Lower lobe of right lung (tissue), 2 donors: Measurements from ENCODE around the gene TMEM108. TPM values are rescaled to one million over a fixed set of nuclear protein-coding genes. Genes with fewer than 3 reads are reported as not detected.

Experiments used
- ATAC-seq, 2 donors: fragments of 200-7000 bp; cut with Tn5 transposase; one replicate each; pipeline ENCODE4 v1.9.1; 2020 to 2022; ENCODE audit warnings: mild to moderate bottlenecking in 2 of 2, moderate library complexity in 2 of 2
- DNase-seq: peaks from one replicate; pipeline ENCODE4 v3.0.0-alpha.2; 2020
- H3K27ac ChIP-seq: fragments of 200-600 bp; one replicate; pipeline ENCODE4 v1.8.0; 2022
- H3K27me3 ChIP-seq: fragments of 200-600 bp; one replicate; pipeline ENCODE4 v1.8.0; 2022; ENCODE audit warnings: low read depth
- H3K36me3 ChIP-seq: fragments of 200-600 bp; one replicate; pipeline ENCODE4 v1.8.0; 2022; ENCODE audit warnings: mild to moderate bottlenecking
- H3K4me1 ChIP-seq: fragments of 200-600 bp; one replicate; pipeline ENCODE4 v1.8.0; 2022
- H3K4me3 ChIP-seq: fragments of 200-600 bp; one replicate; pipeline ENCODE4 v1.8.0; 2022; ENCODE audit warnings: mild to moderate bottlenecking
- H3K9me3 ChIP-seq: fragments of 200-600 bp; one replicate; pipeline ENCODE4 v1.8.0; 2022
- CTCF ChIP-seq: fragments of 200-600 bp; IDR thresholded peaks from one replicate; pipeline ENCODE4 v1.8.0; 2022; ENCODE audit warnings: antibody characterized with exemption, mild to moderate bottlenecking
- intact Hi-C: fragments of 100-400 bp; cut with DNase I; formaldehyde crosslinking; loops from one replicate; pipeline ENCODE4 v1.11.0; 2022
- total RNA-seq: library from RNA; stranded (reverse); fragmentation: NEBNext Ultra II Directional; extraction: Animal tissue kit (Norgen Biotek cat#: 25700); gene quantifications from one replicate; pipeline ENCODE4 v1.2.1, GENCODE V29; 2021
- donor health status: DM: no; HTN: yes; CAD: no; lungs with severe emphysema.

Gene TMEM108
- total RNA-seq, 1 donor from 2014 or later, result 18.5 TPM

DNA sequence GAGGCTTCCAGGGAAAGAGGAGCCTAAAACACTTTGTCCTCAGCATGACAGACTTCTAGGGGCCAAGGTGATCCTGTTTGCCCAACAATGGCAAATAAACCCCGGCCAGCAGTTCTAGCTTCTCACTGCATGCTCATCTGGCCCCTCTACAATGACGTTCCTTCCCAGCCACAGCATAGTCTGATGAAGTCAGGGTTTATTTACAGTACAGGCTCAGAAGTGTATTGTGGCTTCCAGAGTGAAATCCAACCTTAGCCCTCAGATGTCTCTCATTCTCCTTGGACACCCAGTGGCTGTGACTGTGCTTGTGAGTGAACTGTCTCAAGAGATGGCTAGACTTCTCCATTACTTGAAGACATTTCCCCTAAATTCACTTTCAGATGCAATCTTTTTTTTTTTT is 402.5 kb downstream of the TMEM108 start:
- Histone ChIP-seq H3K4me3 (no peak overlapping the region), H3K4me1 (peaks cover 15% of the 10 kb centered on the region), H3K27ac (no peak overlapping the region), H3K27me3 (no peaks in the 10 kb centered on the region), H3K9me3 (no peaks in the 10 kb centered on the region), H3K36me3 (no peaks in the 10 kb centered on the region)
- DNase-seq, result no peak
- intact Hi-C loops, result no loop called here
- no peak for ATAC-seq
- no peak for TF ChIP-seq CTCF

- Histone ChIP-seq H3K4me3 (no peak overlapping the region), H3K4me1 (peaks cover 15% of the 10 kb centered on the region), H3K36me3 (no peaks in the 10 kb centered on the region), H3K27me3 (no peaks in the 10 kb centered on the region), H3K9me3 (no peaks in the 10 kb centered on the region), H3K27ac (no peak overlapping the region)
- DNase-seq, result no peak
- no peak for TF ChIP-seq CTCF
- no peak for ATAC-seq
- intact Hi-C loops, result no loop called here
Observed at GRCh38 chr3:133441867-133442270, 403.7 kb downstream of the TMEM108 start.

DNA sequence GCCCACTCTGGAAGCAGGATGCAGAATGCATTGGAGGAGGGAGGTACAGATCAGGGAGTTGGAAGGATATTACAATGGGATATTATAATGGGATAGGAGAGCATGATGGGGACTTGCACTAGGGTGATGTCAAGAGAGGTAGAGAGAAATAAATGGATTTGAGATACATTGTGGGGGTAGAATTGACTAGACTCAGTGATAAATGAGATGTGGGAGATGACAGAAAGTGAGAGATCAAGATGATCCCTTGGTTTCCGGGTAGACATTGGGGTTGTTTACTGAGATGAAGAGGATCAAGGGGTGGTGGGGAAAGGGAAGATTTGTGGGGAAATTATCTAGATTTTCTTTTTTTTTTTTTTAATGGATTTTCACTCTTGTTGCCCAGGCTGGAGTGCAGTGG is 404.3 kb downstream of the TMEM108 start:
- ATAC-seq, result no peak
- no peak overlapping the region for H3K27ac ChIP-seq
- no peak for TF ChIP-seq CTCF
- no peaks in the 10 kb centered on the region for H3K9me3 ChIP-seq
- intact Hi-C loops, result no loop called here
- no peak overlapping the region for H3K4me3 ChIP-seq
- H3K27me3 ChIP-seq, result no peaks in the 10 kb centered on the region
- H3K4me1 ChIP-seq, result peaks cover 15% of the 10 kb centered on the region
- DNase-seq, result no peak
- H3K36me3 ChIP-seq, result no peaks in the 10 kb centered on the region

DNA sequence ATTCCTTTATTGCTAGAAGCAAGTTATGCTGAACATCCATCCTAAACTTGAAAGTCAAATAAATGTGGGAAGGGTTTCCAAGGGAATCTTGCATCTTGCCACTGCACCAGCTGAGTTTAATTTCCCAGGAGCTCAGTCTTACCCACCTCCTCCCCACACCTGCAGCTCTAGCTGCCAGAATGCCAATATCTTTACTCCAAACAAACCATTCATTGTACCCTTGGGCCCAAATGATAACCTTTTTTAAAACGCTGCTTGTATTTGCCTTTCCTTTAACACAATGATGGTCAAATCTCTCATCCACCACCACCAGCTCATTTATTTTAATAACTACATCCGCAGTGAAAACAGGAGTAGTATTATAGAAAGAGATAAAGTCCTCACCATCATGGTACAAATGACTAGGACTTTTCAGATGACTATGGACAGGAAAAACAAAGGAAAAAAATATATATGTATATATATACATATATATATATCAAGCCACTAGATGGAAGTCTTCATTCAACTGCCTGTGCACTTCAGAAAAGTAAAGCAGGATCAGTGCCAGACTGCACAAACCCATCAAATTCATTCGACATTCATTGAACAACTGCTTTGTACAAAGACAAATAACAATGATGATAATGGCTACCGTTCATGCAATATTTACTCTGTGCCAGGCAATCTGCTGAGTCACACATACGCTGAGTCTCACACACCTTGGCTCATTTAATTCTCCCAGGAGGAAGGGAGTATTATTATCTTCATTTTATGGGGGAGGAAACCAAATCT is 405.6 kb downstream of the TMEM108 start:
- Histone ChIP-seq H3K27me3 (no peaks in the 10 kb centered on the region), H3K36me3 (no peaks in the 10 kb centered on the region), H3K27ac (no peak overlapping the region), H3K9me3 (no peaks in the 10 kb centered on the region), H3K4me3 (no peak overlapping the region), H3K4me1 (peaks cover 16% of the 10 kb centered on the region)
- DNase-seq (no peak), ATAC-seq (peak in 1 of 2 donors; percentile 43)
- intact Hi-C loops, result no loop called here
- TF ChIP-seq CTCF, result no peak

DNA sequence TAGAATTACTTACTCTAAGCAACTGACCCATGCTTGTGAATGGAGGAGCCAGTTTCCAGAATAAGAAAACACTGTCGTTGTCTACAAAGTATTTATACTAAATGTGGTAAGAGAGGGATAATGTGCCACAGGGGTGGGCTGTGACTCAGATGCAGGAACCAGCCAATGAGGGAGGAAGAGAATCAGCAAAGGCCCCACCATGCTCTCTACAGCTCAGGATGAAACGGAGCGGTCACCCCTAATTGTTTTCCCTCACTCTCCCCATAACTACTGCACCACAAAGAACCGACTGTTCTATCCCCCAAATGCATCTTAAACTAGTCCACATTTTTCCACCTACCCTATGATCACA is 406.2 kb downstream of the TMEM108 start:
- Histone ChIP-seq H3K27ac (no peak overlapping the region), H3K36me3 (no peaks in the 10 kb centered on the region), H3K4me3 (no peak overlapping the region), H3K9me3 (no peaks in the 10 kb centered on the region), H3K4me1 (peaks cover 20% of the 10 kb centered on the region), H3K27me3 (no peaks in the 10 kb centered on the region)
- TF ChIP-seq CTCF, result no peak
- DNase-seq (no peak), ATAC-seq (no peak)
- intact Hi-C loops, result no loop called here
